KMS-11 (cell line): ENCODE measurements around the gene SEMA4F.

Experiments used
- H2AFZ ChIP-seq: fragments of 200-600 bp; sonication (generic); 2 replicates; pipeline ENCODE4 v1.6.1; 2016; ENCODE audit warnings: antibody characterized with exemption, mixed run types, low read depth
- H3K27ac ChIP-seq: fragments of 200-600 bp; sonication (generic); 2 replicates; pipeline ENCODE4 v1.6.1; 2016; ENCODE audit warnings: mild to moderate bottlenecking, mixed run types
- H3K27me3 ChIP-seq: fragments of 200-600 bp; sonication (generic); 2 replicates; pipeline ENCODE4 v1.6.1; 2017; ENCODE audit warnings: mild to moderate bottlenecking, low read depth, mixed run types, moderate library complexity; ENCODE audit not compliant: insufficient read depth
- H3K36me3 ChIP-seq: fragments of 200-600 bp; sonication (generic); 2 replicates; pipeline ENCODE4 v1.6.1; 2017; ENCODE audit warnings: mild to moderate bottlenecking, mixed run types; ENCODE audit not compliant: insufficient read depth
- H3K4me1 ChIP-seq: fragments of 200-600 bp; sonication (generic); 2 replicates; pipeline ENCODE4 v1.6.1; 2016; ENCODE audit warnings: mild to moderate bottlenecking, low read depth, mixed run types; ENCODE audit not compliant: poor library complexity, severe bottlenecking
- H3K4me2 ChIP-seq: fragments of 200-600 bp; sonication (generic); 2 replicates; pipeline ENCODE4 v1.7.0; 2016; ENCODE audit warnings: mild to moderate bottlenecking, mixed run types
- H3K4me3 ChIP-seq: fragments of 200-600 bp; sonication (generic); IDR thresholded peaks from 2 replicates; pipeline ENCODE4 v1.6.1; 2017; ENCODE audit warnings: low read depth, low read length, mixed read lengths; ENCODE audit not compliant: insufficient read depth
- H3K79me2 ChIP-seq: fragments of 200-600 bp; sonication (generic); 2 replicates; pipeline ENCODE4 v1.6.1; 2016; ENCODE audit warnings: low read depth, mixed run types; ENCODE audit not compliant: insufficient read depth
- H3K9ac ChIP-seq: fragments of 200-600 bp; sonication (generic); 2 replicates; pipeline ENCODE4 v1.6.1; 2016; ENCODE audit warnings: mild to moderate bottlenecking, mixed run types
- H4K20me1 ChIP-seq: fragments of 200-600 bp; sonication (generic); 2 replicates; pipeline ENCODE4 v1.6.1; 2016; ENCODE audit warnings: mild to moderate bottlenecking, mixed run types; ENCODE audit not compliant: insufficient read depth
- TF ChIP-seq, protein P1 (sequence below): fragments of 200-600 bp; sonication (generic); conservative IDR thresholded peaks from 2 replicates; pipeline ENCODE4 v1.6.1; 2017; ENCODE audit warnings: low read depth, mild to moderate bottlenecking, antibody characterized with exemption, low read length, moderate library complexity, mixed read lengths

SEMA4F gene

DNA sequence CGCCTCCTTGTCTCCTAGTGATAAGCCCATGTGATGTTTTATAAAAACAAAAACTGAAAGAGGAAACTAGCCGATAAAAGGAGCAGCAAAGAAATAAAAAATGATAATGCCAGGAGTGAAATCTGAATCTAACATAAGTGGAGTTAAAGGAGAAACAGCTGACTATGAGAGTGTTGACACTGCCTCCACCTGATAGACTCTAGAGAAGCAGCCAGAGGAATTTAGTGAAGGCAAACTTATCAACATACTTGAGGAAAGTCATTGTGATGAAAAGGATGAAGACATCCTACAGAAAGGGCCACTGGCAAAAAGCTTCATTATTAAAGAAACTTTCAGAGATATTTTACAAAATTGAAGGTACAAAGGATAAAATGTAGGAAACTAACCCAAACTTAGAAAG, 7.8 kb upstream of the SEMA4F start:
- Histone ChIP-seq H3K79me2 (no peaks in the 10 kb centered on the region), H4K20me1 (no peaks in the 10 kb centered on the region), H2AFZ (no peak overlapping the region), H3K36me3 (no peaks in the 10 kb centered on the region), H3K9ac (no peak overlapping the region), H3K4me2 (no peak overlapping the region), H3K27ac (no peak overlapping the region), H3K4me3 (no peak overlapping the region), H3K4me1 (no peaks in the 10 kb centered on the region), H3K27me3 (no peaks in the 10 kb centered on the region)
- TF ChIP-seq, protein P1, sequence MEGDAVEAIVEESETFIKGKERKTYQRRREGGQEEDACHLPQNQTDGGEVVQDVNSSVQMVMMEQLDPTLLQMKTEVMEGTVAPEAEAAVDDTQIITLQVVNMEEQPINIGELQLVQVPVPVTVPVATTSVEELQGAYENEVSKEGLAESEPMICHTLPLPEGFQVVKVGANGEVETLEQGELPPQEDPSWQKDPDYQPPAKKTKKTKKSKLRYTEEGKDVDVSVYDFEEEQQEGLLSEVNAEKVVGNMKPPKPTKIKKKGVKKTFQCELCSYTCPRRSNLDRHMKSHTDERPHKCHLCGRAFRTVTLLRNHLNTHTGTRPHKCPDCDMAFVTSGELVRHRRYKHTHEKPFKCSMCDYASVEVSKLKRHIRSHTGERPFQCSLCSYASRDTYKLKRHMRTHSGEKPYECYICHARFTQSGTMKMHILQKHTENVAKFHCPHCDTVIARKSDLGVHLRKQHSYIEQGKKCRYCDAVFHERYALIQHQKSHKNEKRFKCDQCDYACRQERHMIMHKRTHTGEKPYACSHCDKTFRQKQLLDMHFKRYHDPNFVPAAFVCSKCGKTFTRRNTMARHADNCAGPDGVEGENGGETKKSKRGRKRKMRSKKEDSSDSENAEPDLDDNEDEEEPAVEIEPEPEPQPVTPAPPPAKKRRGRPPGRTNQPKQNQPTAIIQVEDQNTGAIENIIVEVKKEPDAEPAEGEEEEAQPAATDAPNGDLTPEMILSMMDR = no peak

DNA sequence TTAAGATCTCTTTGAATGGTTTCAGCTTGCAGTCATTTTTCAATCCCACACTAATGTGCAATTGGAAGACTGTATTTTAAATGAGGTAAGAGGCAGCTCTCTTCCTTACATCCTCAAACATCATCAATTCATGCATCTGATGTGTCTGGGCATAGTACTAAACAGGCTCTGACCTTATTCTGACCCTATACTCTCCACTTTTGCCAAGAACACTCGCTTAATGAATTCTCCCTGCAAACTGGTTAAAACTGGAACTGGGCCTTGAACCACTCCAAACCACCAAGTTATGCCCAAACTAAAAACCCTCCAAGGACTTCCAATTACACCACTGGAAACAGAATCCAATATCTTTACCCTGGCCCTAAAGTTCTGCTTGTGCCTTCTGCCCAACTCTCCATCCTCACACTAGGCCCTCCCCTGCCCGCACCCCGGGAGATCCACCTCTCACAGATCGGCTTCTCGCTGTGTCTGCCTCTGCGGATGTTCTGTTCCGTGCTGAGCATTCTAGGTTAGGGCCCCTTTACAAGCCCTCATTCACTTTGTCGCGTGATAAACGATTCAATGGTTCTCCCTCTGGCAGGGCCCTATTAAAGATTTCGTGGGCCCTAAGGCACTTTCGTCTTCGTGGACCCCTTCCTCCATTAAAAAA, 7.1 kb upstream of the SEMA4F start:
- Histone ChIP-seq H3K79me2 (no peaks in the 10 kb centered on the region), H3K36me3 (no peaks in the 10 kb centered on the region), H3K27ac (no peak overlapping the region), H3K4me3 (no peak overlapping the region), H3K27me3 (no peaks in the 10 kb centered on the region), H2AFZ (no peak overlapping the region), H3K9ac (no peak overlapping the region), H3K4me2 (no peak overlapping the region), H3K4me1 (no peaks in the 10 kb centered on the region), H4K20me1 (no peaks in the 10 kb centered on the region)
- TF ChIP-seq, protein P1 = no peak

DNA sequence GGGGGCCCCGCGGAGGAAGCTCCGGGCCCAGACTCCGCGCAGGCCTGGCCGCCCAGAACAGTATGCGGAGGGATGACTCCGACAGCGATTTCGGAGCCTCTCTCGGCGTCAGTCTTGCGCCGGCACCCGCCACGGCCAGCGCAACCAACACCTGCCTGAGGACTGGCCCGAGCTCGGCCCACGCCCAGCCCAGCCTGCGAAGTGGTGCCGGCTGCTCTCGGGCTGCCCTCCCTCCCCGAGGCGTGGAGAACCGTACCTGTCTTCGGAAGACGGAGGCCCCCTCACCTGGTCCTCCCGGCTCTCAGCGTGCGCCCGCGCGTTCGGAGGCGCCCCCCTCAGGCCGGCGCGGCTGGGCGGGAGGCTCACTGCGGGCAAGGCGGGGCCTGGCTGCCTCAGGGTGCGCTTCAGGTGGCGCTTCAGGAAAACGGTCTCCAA, 6.0 kb upstream of the SEMA4F start, which contains the start of gene M1AP:
TSS of gene M1AP (minus strand) at position 322 of the 435 bp plus-strand sequence. CDS start 8,055 bp downstream, outside the sequence.
- H3K27ac ChIP-seq = no peak within 1 kb of the TSS
- H3K79me2 ChIP-seq = no peaks in the 10 kb centered on the region
- H3K9ac ChIP-seq = no peak within 1 kb of the TSS
- no peaks in the 10 kb centered on the region for H3K4me1 ChIP-seq
- H3K4me3 ChIP-seq = no peak within 1 kb of the TSS
- no peak within 1 kb of the TSS for H3K4me2 ChIP-seq
- TF ChIP-seq, protein P1 = no peak
- no peaks in the 10 kb centered on the region for H3K36me3 ChIP-seq
- H3K27me3 ChIP-seq = no peaks in the 10 kb centered on the region
- H4K20me1 ChIP-seq = no peaks in the 10 kb centered on the region
- no peak within 1 kb of the TSS for H2AFZ ChIP-seq

DNA sequence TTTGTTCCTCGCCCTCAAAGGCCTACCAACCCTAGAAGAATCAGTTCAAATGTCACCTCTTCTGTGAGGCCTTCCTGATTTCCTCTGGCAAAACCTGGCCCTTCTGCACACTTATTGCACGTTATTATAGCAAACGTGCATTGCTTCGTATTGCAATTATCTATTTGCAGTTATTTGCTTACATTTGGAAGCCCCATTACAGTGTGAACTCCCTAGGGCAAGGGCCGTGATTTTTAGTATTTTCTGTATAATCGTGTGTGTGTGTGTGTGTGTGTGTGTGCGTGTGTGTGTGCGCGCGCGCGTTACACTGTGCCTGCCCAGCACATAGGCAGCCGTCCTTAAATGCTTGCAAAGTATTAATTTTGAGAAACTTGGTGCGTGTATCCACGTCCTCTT, 460 bp upstream of the SEMA4F start:
- TF ChIP-seq, protein P1 = no peak

More for the DNA sequence above, 460 bp upstream of the SEMA4F start:
- peaks cover 6% of the 10 kb centered on the region for H3K4me1 ChIP-seq
- H3K4me3 ChIP-seq = peak overlapping the region; percentile 81
- peak overlapping the region; percentile 92 for H2AFZ ChIP-seq
- no peaks in the 10 kb centered on the region for H3K27me3 ChIP-seq
- 0 out of 2 replicates have a peak overlapping the region, but pooled peaks have one; percentile 12 for H3K9ac ChIP-seq
- no peaks in the 10 kb centered on the region for H3K79me2 ChIP-seq
- H4K20me1 ChIP-seq = no peaks in the 10 kb centered on the region
- H3K36me3 ChIP-seq = no peaks in the 10 kb centered on the region
- H3K27ac ChIP-seq = no peak overlapping the region
- peak overlapping the region; percentile 63; the same call in 1 of the 2 replicates for H3K4me2 ChIP-seq
